HG03039 (cell line): ENCODE data around the gene ESR1.
"Not testable (repeated sequence)": the region's sequence is repeated elsewhere in the genome, so short reads cannot be mapped to it uniquely, and the experiment has no call there.

ENCODE experiments used
- ATAC-seq: cut with Tn5 transposase; IDR thresholded peaks from one replicate; pipeline ENCODE4 v1.9.1; 2021; ENCODE audit warnings: mild to moderate bottlenecking, moderate library complexity; ENCODE audit not compliant: unreplicated experiment

Gene ESR1

GRCh38 chr6:152049502-152049901 lies 242.0 kb downstream of the ESR1 start:
- no peak for ATAC-seq

GRCh38 chr6:152050451-152051195 lies 243.1 kb downstream of the ESR1 start:
- ATAC-seq, result no peak

- no peak for ATAC-seq
Measured at GRCh38 chr6:152052061-152052460, 244.6 kb downstream of the ESR1 start.

- no peak for ATAC-seq
Measured at GRCh38 chr6:152053332-152053731, 245.8 kb downstream of the ESR1 start.

- no peak for ATAC-seq
Measured at GRCh38 chr6:152054441-152054840, 247.0 kb downstream of the ESR1 start.

GRCh38 chr6:152055517-152055916 lies 248.0 kb downstream of the ESR1 start:
- ATAC-seq, result no peak

GRCh38 chr6:152057832-152058498 lies 250.5 kb downstream of the ESR1 start:
- ATAC-seq, result no peak

- no peak for ATAC-seq
Measured at GRCh38 chr6:152059909-152060308, 252.4 kb downstream of the ESR1 start.

GRCh38 chr6:152062476-152062875 lies 255.0 kb downstream of the ESR1 start:
- ATAC-seq, result no peak

GRCh38 chr6:152063170-152063921 lies 255.9 kb downstream of the ESR1 start:
- ATAC-seq, result no peak

- ATAC-seq, result no peak
Measured at GRCh38 chr6:152068622-152069261, 261.3 kb downstream of the ESR1 start.

- no peak for ATAC-seq
Measured at GRCh38 chr6:152070556-152070955, 263.1 kb downstream of the ESR1 start.

GRCh38 chr6:152071318-152071717 lies 263.8 kb downstream of the ESR1 start:
- ATAC-seq, result no peak

- ATAC-seq, result no peak
Measured at GRCh38 chr6:152071843-152072242, 264.4 kb downstream of the ESR1 start.

GRCh38 chr6:152076242-152076641 lies 268.8 kb downstream of the ESR1 start:
- not testable (repeated sequence) for ATAC-seq

GRCh38 chr6:152078001-152078400 lies 270.5 kb downstream of the ESR1 start:
- ATAC-seq, result no peak

GRCh38 chr6:152078804-152079203 lies 271.3 kb downstream of the ESR1 start:
- ATAC-seq, result no peak

GRCh38 chr6:152085451-152085921 lies 278.0 kb downstream of the ESR1 start:
- ATAC-seq, result no peak

GRCh38 chr6:152086223-152086873 lies 278.9 kb downstream of the ESR1 start:
- no peak for ATAC-seq

- ATAC-seq, result no peak
Measured at GRCh38 chr6:152087096-152087495, 279.6 kb downstream of the ESR1 start.

GRCh38 chr6:152087701-152088100 lies 280.2 kb downstream of the ESR1 start:
- no peak for ATAC-seq
